ENCODE data around the gene NOXRED1.

DNA sequence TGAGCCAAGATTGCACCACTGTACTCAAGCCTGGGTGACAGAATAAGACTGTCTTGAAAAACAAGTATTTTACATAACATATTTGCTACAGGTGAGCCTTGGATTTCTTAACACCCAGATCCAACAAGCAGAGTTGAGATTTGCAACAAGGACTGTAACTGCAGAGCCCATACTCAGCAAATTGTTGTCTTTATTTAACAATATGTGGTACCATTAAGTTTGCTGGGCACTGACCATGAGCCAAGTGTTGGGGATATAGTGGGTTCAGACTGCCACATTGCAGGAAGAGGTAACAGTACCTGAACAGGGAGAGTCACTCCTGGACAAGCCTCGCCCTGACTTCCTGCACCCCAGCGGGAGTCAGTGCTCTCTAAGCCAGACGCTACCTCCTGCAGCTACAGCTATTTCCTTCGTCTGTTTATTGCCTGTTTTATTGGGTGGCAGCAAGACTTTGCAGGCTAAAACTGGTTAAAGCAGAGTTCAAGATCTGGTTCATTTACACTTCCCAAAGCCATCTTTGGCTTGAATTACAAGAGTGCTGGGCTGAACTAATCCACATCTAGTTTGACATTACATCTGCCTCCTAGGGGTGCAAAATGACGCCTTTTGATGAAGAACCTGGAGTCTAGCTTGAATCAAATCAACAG, 47.0 kb upstream of the NOXRED1 start:
- TF ChIP-seq, protein P1, sequence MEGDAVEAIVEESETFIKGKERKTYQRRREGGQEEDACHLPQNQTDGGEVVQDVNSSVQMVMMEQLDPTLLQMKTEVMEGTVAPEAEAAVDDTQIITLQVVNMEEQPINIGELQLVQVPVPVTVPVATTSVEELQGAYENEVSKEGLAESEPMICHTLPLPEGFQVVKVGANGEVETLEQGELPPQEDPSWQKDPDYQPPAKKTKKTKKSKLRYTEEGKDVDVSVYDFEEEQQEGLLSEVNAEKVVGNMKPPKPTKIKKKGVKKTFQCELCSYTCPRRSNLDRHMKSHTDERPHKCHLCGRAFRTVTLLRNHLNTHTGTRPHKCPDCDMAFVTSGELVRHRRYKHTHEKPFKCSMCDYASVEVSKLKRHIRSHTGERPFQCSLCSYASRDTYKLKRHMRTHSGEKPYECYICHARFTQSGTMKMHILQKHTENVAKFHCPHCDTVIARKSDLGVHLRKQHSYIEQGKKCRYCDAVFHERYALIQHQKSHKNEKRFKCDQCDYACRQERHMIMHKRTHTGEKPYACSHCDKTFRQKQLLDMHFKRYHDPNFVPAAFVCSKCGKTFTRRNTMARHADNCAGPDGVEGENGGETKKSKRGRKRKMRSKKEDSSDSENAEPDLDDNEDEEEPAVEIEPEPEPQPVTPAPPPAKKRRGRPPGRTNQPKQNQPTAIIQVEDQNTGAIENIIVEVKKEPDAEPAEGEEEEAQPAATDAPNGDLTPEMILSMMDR (IDR thresholded peaks at IDR 0.05) = no peak
- TF ChIP-seq TCF7L2 (IDR thresholded peaks at IDR 0.05; ENCODE audit: low read depth, low read length) (no peak), POLR2AphosphoS5 (IDR thresholded peaks at IDR 0.05; ENCODE audit: low read depth, low read length) (no peak), SIN3A (IDR thresholded peaks at IDR 0.05; ENCODE audit: borderline replicate concordance, insufficient read depth, low read depth, low read length) (no peak)
- TF ChIP-seq, protein P2, sequence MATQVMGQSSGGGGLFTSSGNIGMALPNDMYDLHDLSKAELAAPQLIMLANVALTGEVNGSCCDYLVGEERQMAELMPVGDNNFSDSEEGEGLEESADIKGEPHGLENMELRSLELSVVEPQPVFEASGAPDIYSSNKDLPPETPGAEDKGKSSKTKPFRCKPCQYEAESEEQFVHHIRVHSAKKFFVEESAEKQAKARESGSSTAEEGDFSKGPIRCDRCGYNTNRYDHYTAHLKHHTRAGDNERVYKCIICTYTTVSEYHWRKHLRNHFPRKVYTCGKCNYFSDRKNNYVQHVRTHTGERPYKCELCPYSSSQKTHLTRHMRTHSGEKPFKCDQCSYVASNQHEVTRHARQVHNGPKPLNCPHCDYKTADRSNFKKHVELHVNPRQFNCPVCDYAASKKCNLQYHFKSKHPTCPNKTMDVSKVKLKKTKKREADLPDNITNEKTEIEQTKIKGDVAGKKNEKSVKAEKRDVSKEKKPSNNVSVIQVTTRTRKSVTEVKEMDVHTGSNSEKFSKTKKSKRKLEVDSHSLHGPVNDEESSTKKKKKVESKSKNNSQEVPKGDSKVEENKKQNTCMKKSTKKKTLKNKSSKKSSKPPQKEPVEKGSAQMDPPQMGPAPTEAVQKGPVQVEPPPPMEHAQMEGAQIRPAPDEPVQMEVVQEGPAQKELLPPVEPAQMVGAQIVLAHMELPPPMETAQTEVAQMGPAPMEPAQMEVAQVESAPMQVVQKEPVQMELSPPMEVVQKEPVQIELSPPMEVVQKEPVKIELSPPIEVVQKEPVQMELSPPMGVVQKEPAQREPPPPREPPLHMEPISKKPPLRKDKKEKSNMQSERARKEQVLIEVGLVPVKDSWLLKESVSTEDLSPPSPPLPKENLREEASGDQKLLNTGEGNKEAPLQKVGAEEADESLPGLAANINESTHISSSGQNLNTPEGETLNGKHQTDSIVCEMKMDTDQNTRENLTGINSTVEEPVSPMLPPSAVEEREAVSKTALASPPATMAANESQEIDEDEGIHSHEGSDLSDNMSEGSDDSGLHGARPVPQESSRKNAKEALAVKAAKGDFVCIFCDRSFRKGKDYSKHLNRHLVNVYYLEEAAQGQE (IDR thresholded peaks at IDR 0.05; ENCODE audit: insufficient read depth in 1 of 2, low read depth in 2 of 2, low read length in 1 of 2) = no peak
